Measurements from ENCODE around the gene NGB. TPM values are rescaled to one million over a fixed set of nuclear protein-coding genes. Genes with fewer than 3 reads are reported as not detected.

Gene NGB
- total and polyA plus RNA-seq, 12 donors, result 0.17 to 15.4 (median 5.2) TPM; not detected in 4

DNA sequence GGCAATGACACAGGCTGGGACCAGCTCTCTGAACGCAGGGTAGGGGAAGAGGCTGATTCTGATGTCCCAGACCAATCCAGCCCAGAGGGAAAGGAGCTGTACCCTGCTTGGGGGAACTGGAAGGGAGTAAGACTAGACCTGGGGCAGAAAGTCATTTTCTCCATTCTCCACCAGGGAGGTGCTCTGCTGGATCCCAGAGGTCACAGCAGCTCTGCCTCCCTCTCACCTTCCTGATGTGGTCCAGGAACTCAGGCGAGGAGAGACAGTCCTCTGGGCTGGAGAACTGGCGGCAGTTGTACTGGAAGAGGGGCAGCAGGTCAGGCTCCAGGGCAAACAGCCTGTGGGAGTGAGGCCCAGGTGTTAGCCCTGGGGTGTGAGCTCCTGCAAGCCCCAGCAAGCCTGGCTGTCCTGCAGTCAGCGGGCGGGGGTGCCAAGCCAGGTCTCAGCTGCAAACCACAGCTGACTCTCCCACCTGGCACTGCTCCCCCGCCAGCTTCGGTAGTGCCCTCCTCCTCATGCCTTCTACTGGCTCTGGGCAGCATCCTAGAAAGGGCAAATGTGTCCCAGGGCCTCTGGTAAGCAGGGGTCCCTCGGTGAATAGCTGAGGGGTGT lies 1.9 kb downstream of the NGB start:
- H3K27me3 ChIP-seq, result peaks cover 19% of the 10 kb centered on the region
- 46 to 61% (median 51%) methylated on average over 4 to 8 of the region's 8 CpGs for WGBS, 4 donors

GRCh38 chr14:77267937-77268699 lies 2.9 kb downstream of the NGB start:
- H3K27ac ChIP-seq, result no peak overlapping the region
- H3K27me3 ChIP-seq, result peaks cover 19% of the 10 kb centered on the region
- no peaks in the 10 kb centered on the region for H3K36me3 ChIP-seq (replicated peaks in 1 of 2)
- no peaks in the 10 kb centered on the region for H3K4me1 ChIP-seq (replicated peaks in 1 of 2)
- no peak overlapping the region for H3K4me3 ChIP-seq
- intact Hi-C loops (cut with DNase I), result no loop called here
- H3K9me3 ChIP-seq (replicated peaks in 1 of 3), result no peaks in the 10 kb centered on the region
- DNase-seq, result no peak
- 86 to 96% (median 93%) methylated on average over 2 to 5 of the region's 5 CpGs for WGBS, 4 donors
- TF ChIP-seq, protein P1, sequence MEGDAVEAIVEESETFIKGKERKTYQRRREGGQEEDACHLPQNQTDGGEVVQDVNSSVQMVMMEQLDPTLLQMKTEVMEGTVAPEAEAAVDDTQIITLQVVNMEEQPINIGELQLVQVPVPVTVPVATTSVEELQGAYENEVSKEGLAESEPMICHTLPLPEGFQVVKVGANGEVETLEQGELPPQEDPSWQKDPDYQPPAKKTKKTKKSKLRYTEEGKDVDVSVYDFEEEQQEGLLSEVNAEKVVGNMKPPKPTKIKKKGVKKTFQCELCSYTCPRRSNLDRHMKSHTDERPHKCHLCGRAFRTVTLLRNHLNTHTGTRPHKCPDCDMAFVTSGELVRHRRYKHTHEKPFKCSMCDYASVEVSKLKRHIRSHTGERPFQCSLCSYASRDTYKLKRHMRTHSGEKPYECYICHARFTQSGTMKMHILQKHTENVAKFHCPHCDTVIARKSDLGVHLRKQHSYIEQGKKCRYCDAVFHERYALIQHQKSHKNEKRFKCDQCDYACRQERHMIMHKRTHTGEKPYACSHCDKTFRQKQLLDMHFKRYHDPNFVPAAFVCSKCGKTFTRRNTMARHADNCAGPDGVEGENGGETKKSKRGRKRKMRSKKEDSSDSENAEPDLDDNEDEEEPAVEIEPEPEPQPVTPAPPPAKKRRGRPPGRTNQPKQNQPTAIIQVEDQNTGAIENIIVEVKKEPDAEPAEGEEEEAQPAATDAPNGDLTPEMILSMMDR (IDR thresholded peaks at IDR 0.05), result no peak
- TF ChIP-seq POLR2A (IDR thresholded peaks at IDR 0.05), result no peak

More for the DNA sequence above, 1.9 kb downstream of the NGB start:
- H3K4me1 ChIP-seq (replicated peaks in 1 of 2), result no peaks in the 10 kb centered on the region
- H3K9me3 ChIP-seq (replicated peaks in 1 of 3), result no peaks in the 10 kb centered on the region
- TF ChIP-seq POLR2A (IDR thresholded peaks at IDR 0.05), result no peak
- TF ChIP-seq, protein P1 (IDR thresholded peaks at IDR 0.05), result no peak
- no peaks in the 10 kb centered on the region for H3K36me3 ChIP-seq (replicated peaks in 1 of 2)
- no peak for DNase-seq
- no peak overlapping the region for H3K27ac ChIP-seq
- no peak overlapping the region for H3K4me3 ChIP-seq
- intact Hi-C loops (cut with DNase I), result no loop called here

DNA sequence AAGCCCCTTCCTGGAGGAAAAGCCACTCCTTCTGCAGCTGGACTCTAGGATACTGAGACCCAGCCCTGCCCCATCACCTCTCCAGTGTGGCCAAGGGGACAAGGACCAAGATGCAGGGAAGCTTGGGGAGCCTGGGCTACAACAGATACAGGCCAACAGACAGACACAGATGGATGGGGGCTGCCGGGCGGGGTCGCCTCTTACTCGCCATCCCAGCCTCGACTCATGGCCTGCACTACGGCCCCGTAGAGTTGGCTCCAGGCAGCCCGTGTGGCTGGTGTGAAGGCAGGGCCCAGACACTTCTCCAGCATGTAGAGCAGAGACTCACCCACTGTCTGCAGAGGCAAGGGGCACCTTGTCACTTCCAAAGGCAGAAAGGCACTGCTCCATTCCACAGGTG lies 4.7 kb downstream of the NGB start:
- H3K27me3 ChIP-seq, result peaks cover 11% of the 10 kb centered on the region
- no peaks in the 10 kb centered on the region for H3K4me1 ChIP-seq (replicated peaks in 1 of 2)
- no peaks in the 10 kb centered on the region for H3K36me3 ChIP-seq (replicated peaks in 1 of 2)
- no peaks in the 10 kb centered on the region for H3K9me3 ChIP-seq (replicated peaks in 1 of 3)
- no peak overlapping the region for H3K4me3 ChIP-seq
- 83 to 87% (median 86%) methylated on average over 5 to 8 of the region's 8 CpGs for WGBS, 4 donors
- no peak for DNase-seq
- intact Hi-C loops (cut with DNase I), result no loop called here
- H3K27ac ChIP-seq, result no peak overlapping the region
- TF ChIP-seq, protein P1 (IDR thresholded peaks at IDR 0.05), result no peak
- no peak for TF ChIP-seq POLR2A (IDR thresholded peaks at IDR 0.05)

DNA sequence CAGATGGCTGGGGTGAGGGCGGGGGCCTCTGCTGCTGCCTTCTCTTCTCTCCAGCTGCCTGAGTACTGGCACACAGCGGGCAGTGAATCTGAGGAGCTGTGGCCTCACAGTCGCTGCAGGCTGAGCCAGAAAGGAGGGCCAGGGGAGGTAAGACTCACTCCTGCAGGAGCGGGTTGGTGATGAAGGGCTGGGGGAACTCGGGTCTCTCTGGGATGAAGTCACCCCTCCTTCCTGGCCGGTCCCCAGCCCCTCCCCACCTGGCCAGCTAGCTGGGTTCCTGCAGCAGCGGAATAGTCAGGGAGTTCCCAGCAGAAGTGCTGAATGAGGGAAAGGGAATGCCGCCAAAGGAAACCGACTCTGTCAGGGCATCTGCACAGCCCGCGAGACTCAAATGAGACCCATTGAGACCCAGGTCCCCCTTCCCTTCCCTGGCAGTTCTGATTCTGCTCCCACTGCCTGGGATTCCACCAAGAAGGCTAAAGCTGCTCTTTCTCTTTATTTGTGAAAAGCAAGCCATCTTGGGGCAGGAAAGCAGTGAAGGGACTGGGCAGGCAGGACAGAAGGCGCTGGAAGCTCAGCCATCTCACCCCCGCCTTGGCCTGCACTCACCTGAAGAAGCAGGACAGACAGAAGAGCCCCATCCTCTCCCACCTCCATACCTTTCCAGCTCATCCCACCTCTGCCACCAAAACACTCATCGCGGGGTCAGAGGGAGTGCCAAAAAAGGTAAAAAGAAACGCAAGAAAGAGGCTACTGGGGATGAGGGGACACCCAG lies 5.3 kb downstream of the NGB start:
- DNase-seq, result no peak
- 78 to 86% (median 81%) methylated on average over 11 to 16 of the region's 16 CpGs for WGBS, 4 donors
- no peak overlapping the region for H3K27ac ChIP-seq
- H3K4me3 ChIP-seq, result no peak overlapping the region
- no peaks in the 10 kb centered on the region for H3K4me1 ChIP-seq (replicated peaks in 1 of 2)
- H3K36me3 ChIP-seq (replicated peaks in 1 of 2), result no peaks in the 10 kb centered on the region
- intact Hi-C loops (cut with DNase I), result no loop called here
- TF ChIP-seq, protein P1 (IDR thresholded peaks at IDR 0.05), result no peak
- TF ChIP-seq POLR2A (IDR thresholded peaks at IDR 0.05), result no peak
- H3K9me3 ChIP-seq (replicated peaks in 1 of 3), result no peaks in the 10 kb centered on the region
- H3K27me3 ChIP-seq, result peaks cover 5% of the 10 kb centered on the region
